GM19240 (cell line): ENCODE data around the gene TAF10.
A peak's percentile ranks its signal among the peaks of the same experiment; 100 is the strongest.

Experiments used
- DNase-seq: peaks from one replicate; pipeline ENCODE4 v3.0.0; 2011; ENCODE audit warnings: low spot score; ENCODE audit not compliant: insufficient read length

TAF10 gene

GRCh38 chr11:6640985-6641701, 29.1 kb upstream of the TAF10 start:
- no peak for DNase-seq

DNA sequence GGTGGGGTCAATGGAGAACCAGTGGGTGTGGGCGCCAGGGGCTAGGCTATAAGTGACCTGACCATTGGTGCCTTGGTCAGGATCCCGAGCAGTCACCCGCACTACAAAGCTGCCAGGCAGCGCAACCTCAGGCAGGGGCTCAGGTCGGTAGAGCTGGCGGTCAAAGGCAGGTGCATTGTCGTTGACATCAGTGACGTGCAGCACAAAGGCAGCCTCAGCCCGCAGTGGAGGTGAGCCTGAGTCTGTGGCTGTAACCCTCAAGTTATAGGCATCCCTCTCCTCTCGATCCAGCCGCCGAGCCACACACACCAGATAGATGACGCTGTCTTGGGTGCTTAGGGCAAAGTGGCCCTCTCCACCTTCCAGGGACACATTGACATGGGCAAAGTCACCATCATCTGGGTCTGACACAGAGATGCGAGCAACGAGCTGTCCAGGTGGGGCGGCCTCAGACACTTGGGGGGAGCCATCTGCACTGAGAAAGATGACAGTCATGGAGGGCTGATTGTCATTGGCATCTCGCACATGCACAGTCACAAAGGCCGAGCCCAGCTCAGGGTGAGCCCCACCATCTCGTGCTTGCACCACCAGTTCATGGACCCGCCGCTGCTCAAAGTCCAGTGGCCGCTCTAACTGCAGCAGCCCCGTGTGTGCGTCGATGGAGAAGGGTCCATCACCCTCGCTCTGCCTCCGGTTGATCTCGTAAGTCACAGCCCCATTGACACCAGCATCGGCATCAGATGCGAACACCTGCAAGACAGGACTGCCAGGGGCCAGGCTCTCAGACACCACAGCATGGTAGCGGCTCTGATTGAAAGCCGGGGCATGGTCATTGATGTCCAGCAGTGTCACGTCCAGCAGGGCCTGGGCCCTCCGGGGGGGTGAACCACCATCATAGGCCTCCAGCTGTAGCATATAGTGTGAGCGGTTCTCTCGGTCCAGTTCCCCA, 28.3 kb upstream of the TAF10 start:
- no peak for DNase-seq

DNA sequence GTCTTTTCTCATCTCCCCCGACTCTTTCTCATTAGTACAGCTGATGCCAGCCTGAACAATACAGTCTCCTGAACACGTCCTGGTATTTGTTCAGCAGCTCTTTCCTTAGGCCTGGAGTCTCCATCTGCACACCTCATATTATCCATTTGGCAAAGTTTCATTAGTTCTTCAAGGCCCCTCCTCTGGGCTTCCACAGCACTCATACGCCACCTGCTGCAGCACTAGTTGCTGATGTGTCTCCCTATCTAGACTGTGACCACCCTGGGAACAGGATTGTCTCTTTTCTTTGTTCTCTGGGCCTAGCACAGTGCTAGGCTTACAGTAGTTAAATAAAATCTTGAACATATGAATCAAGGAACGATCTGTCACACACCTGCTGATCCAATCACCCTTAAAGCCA, 26.4 kb upstream of the TAF10 start:
- DNase-seq, result no peak

DNA sequence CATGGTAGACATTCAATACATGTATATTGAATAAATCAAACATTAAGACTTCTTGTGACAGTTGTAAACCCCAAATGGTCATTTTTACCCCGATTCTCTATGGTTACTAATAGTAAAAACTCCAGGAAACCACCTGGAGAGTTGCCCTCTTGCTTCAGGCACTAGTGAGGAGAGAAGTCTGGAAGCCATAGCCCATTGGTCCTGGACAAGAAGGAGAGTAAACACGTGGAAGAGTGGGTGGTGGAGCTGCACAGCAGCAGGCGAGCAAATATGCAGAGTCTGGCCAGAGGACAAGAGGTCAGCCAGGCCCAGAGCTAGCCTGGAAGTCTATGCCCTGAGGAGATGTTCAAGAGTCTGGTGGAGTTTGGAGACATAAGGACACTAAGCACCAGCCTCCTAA, 25.9 kb upstream of the TAF10 start:
- no peak for DNase-seq

DNA sequence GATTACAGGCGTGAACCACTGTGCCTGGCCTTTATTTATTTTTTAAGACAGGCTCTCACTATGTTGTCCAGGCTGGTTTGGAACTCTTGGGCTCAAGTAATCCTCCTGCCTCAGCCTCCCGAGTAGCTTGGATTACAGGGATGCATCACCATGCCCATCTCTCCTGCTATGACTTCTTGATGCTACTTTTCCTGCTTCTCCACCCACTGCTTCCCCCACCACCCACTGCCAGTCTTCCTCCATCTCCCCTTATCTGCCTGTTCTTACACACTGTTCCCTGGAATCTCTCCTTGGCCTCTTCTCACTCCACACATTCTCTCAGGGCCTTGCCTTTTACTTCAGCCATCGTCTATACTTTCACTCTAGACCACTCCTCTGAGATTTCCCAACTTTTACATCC, 24.5 kb upstream of the TAF10 start:
- no peak for DNase-seq

- DNase-seq, result no peak
These were observed 23.3 kb upstream of the TAF10 start for GRCh38 chr11:6635082-6635932.

DNA sequence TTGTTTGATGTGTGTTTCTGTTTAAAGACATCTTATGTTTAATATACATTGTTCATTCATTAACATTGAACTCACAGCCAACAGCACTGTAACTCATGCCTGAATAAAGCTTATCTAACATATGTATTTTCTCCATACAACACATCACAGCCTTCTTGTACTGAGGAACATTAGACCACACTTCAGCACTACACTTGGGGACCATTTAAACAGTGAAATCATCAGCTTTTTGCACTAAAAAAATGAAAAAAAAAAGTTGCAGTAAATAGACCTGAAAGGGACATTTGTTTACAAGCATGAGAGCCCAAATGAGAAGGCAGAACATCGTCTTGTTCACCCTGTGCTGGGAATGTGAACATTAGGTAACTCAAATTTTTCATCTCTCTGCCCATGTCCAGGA, 22.5 kb upstream of the TAF10 start:
- no peak for DNase-seq

- DNase-seq, result no peak
These were observed 21.7 kb upstream of the TAF10 start for GRCh38 chr11:6633422-6634408.

DNA sequence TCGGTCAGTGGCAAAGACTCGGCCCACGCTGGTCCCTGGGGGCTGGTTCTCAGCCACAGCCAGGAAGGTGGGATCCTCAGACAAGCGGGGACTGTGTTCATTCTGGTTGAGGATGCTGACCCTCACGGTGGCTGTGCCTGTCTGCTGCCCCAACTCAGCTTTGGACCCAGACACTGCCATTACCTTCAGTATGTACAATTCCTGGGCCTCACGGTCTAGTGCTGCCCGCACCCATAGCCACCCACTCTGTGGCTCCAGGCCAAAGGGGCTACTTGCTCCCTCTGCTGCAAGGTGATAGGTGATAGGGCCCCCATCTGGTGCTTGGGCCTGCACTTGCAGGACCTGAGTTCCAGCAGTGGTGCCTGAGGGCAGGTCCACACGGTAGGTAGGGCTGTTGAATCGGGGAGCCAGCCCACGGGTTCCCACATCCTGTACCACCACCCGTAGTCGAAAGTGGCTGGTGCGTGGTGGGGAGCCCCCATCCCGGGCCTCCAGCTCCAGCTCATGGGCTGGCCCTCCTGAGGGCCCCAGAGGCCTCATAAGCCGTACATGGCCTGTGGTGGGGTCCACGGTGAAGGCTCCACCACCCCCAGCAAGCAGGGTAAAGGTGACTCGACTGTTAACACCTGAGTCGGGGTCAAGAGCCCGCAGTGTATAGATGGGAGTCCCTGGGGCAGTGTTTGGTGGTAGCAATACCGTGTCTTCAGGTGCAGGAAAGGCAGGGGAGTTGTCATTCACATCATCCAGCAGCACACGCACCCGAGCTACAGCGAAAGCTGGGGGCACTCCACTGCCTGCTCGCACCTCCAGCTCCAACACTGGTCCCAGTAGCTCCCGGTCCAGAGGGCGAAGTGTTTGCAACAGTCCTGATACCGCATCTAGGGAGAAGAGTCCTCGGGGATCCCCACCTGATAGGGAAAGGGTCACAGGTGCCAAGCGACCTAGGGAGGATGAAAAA, 20.4 kb upstream of the TAF10 start:
- no peak for DNase-seq

DNA sequence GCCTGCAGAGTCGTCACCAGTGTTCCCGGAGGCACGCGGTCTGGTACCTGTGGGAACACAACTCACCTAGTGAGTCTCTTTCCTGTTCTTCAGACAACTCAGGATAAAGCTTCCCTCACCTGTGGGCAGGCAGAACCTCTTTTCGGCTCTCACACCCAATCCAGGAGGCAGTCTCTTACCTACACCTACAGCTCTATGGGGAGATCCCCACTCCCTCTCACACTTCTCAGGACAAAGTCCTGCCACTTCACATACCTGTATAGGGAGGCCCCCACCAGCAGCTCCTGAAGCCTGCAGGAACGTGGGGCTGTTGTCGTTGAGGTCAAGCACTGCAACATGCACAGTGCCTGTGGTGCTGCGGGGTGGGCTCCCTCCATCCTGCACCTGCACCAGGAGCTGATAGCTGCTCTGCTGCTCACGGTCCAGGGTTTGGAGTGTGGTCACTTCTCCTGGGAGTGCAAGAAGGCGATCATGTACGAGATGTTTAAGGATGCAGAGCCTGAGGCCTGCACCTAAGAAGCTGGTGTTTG, 19.4 kb upstream of the TAF10 start:
- DNase-seq, result no peak

DNA sequence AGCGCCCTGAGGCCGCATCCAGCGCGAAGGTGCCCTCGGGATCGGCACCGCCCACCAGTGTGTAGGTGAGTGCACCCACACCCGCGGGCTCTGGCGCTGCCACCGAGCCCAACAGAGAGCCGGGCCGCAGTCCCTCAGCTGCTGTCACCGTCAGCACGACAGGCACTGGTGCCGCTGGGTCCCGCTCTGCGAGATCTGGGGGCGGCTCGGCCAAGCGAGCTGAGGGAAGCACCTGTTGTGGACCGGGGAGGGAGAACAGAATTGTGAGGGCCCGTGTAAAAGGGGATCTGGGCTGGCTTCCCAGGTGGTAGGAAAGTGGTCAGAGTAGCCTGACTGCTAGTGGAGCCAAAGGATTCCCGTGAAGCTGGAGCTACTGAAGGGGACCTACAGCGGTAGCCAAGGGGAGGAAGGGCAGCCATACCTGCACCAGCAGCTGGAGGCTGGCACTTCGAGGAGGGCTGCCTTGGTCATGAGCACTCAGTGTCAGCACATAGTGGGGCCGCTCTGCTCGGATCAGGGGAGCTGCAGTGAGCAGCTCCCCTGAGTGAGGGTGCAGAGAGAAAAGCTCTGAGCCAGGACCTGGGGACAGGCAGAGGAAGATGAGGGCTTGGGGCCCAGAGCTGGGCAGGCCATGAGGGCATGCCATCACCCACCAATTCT, 18.7 kb upstream of the TAF10 start:
- no peak for DNase-seq

- DNase-seq, result no peak
These were observed 18.0 kb upstream of the TAF10 start for GRCh38 chr11:6629892-6630631.

- no peak for DNase-seq
These were observed 17.5 kb upstream of the TAF10 start for GRCh38 chr11:6629573-6629891.

DNA sequence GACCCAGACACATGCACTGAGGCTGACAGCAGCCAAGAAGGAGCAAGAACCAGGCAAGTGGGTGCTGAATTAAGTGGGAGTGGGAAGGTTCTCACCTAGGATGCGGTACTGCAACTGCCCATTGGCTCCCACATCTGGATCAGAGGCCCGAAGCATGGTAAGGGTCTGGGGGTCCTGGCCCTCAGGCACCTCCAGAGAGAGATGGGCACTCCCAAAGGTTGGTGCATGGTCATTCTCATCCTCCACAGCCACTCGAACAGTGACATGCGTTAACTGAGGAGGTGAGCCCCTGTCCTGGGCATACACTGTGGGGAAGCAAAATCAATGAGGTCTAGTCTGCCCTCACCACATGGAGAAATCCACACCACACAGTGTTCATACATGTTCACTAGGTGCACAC, 16.5 kb upstream of the TAF10 start:
- no peak for DNase-seq

GRCh38 chr11:6627762-6628241, 15.8 kb upstream of the TAF10 start:
- DNase-seq, result peak; percentile 87

GRCh38 chr11:6626971-6627761, 15.2 kb upstream of the TAF10 start:
- no peak for DNase-seq

GRCh38 chr11:6625832-6626420, 13.9 kb upstream of the TAF10 start:
- DNase-seq, result no peak
